Measurements from ENCODE around the gene ELMO1. TPM values are rescaled to one million over a fixed set of nuclear protein-coding genes. Genes with fewer than 3 reads are reported as not detected.

ELMO1 gene
- total RNA-seq, 4 donors from 2014 or later: 24.6 to 120 (median 71.9) TPM

DNA sequence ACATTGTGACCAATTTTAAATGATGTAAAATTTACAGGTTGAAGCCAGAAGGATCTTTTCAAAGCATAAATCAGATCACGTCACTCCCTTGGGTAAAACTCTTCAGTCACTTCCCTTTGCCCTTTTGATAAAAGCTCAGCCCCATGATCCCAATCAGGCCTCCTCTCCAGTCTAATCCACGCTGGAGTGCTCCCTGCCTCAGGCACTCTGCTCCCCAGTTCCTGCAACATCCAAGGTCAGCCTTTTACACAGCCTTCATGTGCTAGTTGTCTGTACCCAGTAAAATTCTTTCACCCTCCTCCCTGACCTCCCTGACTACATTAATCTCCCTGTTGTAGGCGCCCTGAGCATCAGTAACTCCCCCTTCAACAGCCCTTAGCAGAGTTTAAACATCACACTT is 14.1 kb downstream of the ELMO1 start:
- TF ChIP-seq POLR2AphosphoS5 (IDR thresholded peaks at IDR 0.05) (no peak), POLR2A (IDR thresholded peaks at IDR 0.05) (no peak), CTCF (IDR thresholded peaks at IDR 0.05) (no peak), EP300 (IDR thresholded peaks at IDR 0.05; ENCODE audit: low read depth) (no peak)
- Histone ChIP-seq H3K27ac (no peak overlapping the region), H3K36me3 (no peaks in the 10 kb centered on the region), H3K4me3 (no peak overlapping the region), H3K9me3 (no peaks in the 10 kb centered on the region), H3K27me3 (no peaks in the 10 kb centered on the region), H3K4me1 (peaks cover 0 to 9% (median 3%) of the 10 kb centered on the region in 4 donors)
- WGBS, 2 donors (ENCODE audit: low coverage in 1 of 2): 52 to 64% methylated on average over 3 of the region's 3 CpGs
- DNase-seq: no peak
- intact Hi-C loops (cut with DNase I; ENCODE audit: low total_unique reads) (no loop called here), in situ Hi-C loops (cut with MboI; ENCODE audit: low pct_ligation_motif_present in 1 of 4, low pct_unique_long_range_greater_than_20kb in 1 of 4, low sequenced_read_pairs in 3 of 4) (no loop called here)

- Histone ChIP-seq H3K9me3 (no peaks in the 10 kb centered on the region), H3K4me1 (peaks cover 0 to 9% (median 3%) of the 10 kb centered on the region in 4 donors), H3K27me3 (no peaks in the 10 kb centered on the region), H3K36me3 (no peaks in the 10 kb centered on the region), H3K27ac (no peak overlapping the region), H3K4me3 (no peak overlapping the region)
- WGBS, 2 donors (ENCODE audit: low coverage in 1 of 2): 79% methylated on average over 3 of the region's 3 CpGs; no CpG with 5 or more reads in 1 of the 2 donors
- intact Hi-C loops (cut with DNase I; ENCODE audit: low total_unique reads) (no loop called here), in situ Hi-C loops (cut with MboI; ENCODE audit: low pct_ligation_motif_present in 1 of 4, low pct_unique_long_range_greater_than_20kb in 1 of 4, low sequenced_read_pairs in 3 of 4) (no loop called here)
- DNase-seq: no peak
- no peak for TF ChIP-seq EP300 (IDR thresholded peaks at IDR 0.05; ENCODE audit: low read depth)
- TF ChIP-seq POLR2AphosphoS5 (IDR thresholded peaks at IDR 0.05): no peak
- TF ChIP-seq CTCF (IDR thresholded peaks at IDR 0.05): no peak
- no peak for TF ChIP-seq POLR2A (IDR thresholded peaks at IDR 0.05)
These were observed 15.5 kb downstream of the ELMO1 start for GRCh38 chr7:37433166-37433565.

DNA sequence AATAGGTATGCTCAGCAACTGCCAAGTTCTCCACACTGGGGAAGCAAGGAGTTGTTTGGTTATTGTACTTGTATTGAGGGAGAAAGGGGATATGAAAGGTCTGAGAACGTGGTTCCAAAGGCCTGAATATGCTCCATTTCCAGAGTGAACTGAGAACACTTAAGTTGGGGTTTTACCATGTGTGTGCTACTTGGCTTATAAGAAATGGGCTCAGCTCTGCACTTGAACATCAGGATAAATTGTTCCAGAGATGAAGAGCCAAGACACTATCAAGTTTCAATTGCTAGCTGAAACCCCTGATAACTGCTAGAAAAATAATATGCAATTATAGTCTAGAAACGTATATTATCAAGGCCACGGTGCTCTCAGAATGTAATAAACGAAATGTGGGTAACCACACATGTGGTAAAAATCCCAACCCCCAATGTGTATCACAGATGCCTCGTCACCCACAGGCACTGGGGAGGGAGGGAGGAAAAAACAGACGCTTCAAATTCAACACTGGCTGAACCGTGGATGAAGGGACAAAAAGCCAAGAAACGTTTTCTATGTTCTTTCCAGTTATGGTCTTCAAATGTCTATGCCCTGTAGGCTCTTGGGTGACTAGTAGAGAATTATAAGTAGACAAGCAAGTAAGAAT is 16.3 kb downstream of the ELMO1 start:
- H3K27ac ChIP-seq: no peak overlapping the region
- peaks cover 0 to 9% (median 3%) of the 10 kb centered on the region in 4 donors for H3K4me1 ChIP-seq
- in situ Hi-C loops (cut with MboI; ENCODE audit: low pct_ligation_motif_present in 1 of 4, low pct_unique_long_range_greater_than_20kb in 1 of 4, low sequenced_read_pairs in 3 of 4) (no loop called here), intact Hi-C loops (cut with DNase I; ENCODE audit: low total_unique reads) (no loop called here)
- H3K36me3 ChIP-seq: no peaks in the 10 kb centered on the region
- no peak for TF ChIP-seq CTCF (IDR thresholded peaks at IDR 0.05)
- TF ChIP-seq POLR2A (IDR thresholded peaks at IDR 0.05): no peak
- TF ChIP-seq POLR2AphosphoS5 (IDR thresholded peaks at IDR 0.05): no peak
- no peak for TF ChIP-seq EP300 (IDR thresholded peaks at IDR 0.05; ENCODE audit: low read depth)
- no peaks in the 10 kb centered on the region for H3K9me3 ChIP-seq
- no peak overlapping the region for H3K4me3 ChIP-seq
- 44 to 45% methylated on average over 7 to 8 of the region's 8 CpGs for WGBS, 2 donors (ENCODE audit: low coverage in 1 of 2)
- no peak for DNase-seq
- no peaks in the 10 kb centered on the region for H3K27me3 ChIP-seq

DNA sequence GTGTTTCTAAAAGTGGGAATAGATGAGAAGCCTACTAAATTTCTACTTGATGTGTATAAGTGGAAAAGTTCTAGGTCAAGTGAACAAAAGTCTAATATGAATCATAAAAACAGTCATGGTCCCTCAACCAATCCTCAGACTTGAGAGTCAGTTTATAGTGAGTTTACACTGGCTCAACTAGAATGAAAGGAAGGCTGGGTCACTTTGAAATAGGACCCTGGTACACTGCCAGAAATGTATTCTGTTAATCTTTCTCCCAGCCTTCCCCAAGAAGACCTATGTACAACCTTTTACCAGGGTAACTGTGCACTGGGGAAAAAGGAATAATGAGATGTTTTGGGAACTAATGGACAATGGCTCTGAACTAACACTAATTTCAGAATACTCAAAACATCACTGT is 17.3 kb downstream of the ELMO1 start:
- Histone ChIP-seq H3K9me3 (no peaks in the 10 kb centered on the region), H3K27ac (no peak overlapping the region), H3K4me3 (no peak overlapping the region), H3K27me3 (no peaks in the 10 kb centered on the region), H3K36me3 (no peaks in the 10 kb centered on the region), H3K4me1 (peaks cover 0 to 9% (median 3%) of the 10 kb centered on the region in 4 donors)
- intact Hi-C loops (cut with DNase I; ENCODE audit: low total_unique reads): no loop called here
- no peak for TF ChIP-seq CTCF (IDR thresholded peaks at IDR 0.05)
- no peak for TF ChIP-seq EP300 (IDR thresholded peaks at IDR 0.05; ENCODE audit: low read depth)
- no peak for TF ChIP-seq POLR2A (IDR thresholded peaks at IDR 0.05)
- no peak for TF ChIP-seq POLR2AphosphoS5 (IDR thresholded peaks at IDR 0.05)
- in situ Hi-C loops (cut with MboI; ENCODE audit: low pct_ligation_motif_present in 1 of 4, low pct_unique_long_range_greater_than_20kb in 1 of 4, low sequenced_read_pairs in 3 of 4): no loop called here
- DNase-seq: no peak

Data from transverse colon (tissue), 4 donors.